Upper lobe of left lung (tissue), 6 donors: ENCODE measurements around the gene DENND5B. TPM values are rescaled to one million over a fixed set of nuclear protein-coding genes. Genes with fewer than 3 reads are reported as not detected.

Experiments
- ATAC-seq, 2 donors: fragments of 200-7000 bp; cut with Tn5 transposase; one replicate each; pipeline ENCODE4 v1.9.1; 2022; ENCODE audit warnings: mild to moderate bottlenecking in 2 of 2, moderate library complexity in 2 of 2; ENCODE audit not compliant: low FRiP score in 2 of 2
- DNase-seq, 2 donors: peaks; one replicate each; pipeline ENCODE4 v3.0.0-alpha.2; 2019 to 2020
- H3K27ac ChIP-seq, 4 donors: fragments of 200-600 bp; sonication (generic); one replicate each; pipeline ENCODE4 v1.5.1; 2016 to 2019
- H3K27me3 ChIP-seq, 4 donors: fragments of 200-600 bp; sonication (generic); one replicate each; pipeline ENCODE4 v1.5.1; 2017 to 2019
- H3K36me3 ChIP-seq, 4 donors: fragments of 200-600 bp; sonication (generic); one replicate each; pipeline ENCODE4 v1.5.1; 2016 to 2019
- H3K4me1 ChIP-seq, 4 donors: fragments of 200-600 bp; sonication (generic); one replicate each; pipeline ENCODE4 v1.5.1; 2018 to 2019
- H3K4me3 ChIP-seq, 4 donors: fragments of 200-600 bp; sonication (generic); one replicate each; pipeline ENCODE4 v1.5.1; 2017 to 2019; ENCODE audit warnings: mild to moderate bottlenecking in 2 of 4, moderate library complexity in 1 of 4
- H3K9me3 ChIP-seq, 4 donors: fragments of 200-600 bp; sonication (generic); one replicate each; pipeline ENCODE4 v1.5.1; 2018 to 2019
- EP300 ChIP-seq, 4 donors: sonication (generic); formaldehyde crosslinking; IDR thresholded peaks; one replicate each; pipeline ENCODE4 v1.5.1; 2017; ENCODE audit warnings: antibody characterized with exemption in 4 of 4, control low read depth in 2 of 4
- POLR2A ChIP-seq, 4 donors: fragments of 450-650 bp; IDR thresholded peaks; one replicate each; pipeline ENCODE4 v1.5.1; 2016 to 2017; ENCODE audit warnings: antibody characterized with exemption in 4 of 4, mild to moderate bottlenecking in 2 of 4
- POLR2AphosphoS5 ChIP-seq, 2 donors: sonication (generic); formaldehyde crosslinking; IDR thresholded peaks; one replicate each; pipeline ENCODE4 v1.5.1; 2017; ENCODE audit warnings: antibody characterized with exemption in 2 of 2
- WGBS, 2 donors: methylation state at CpG; one replicate each; pipeline ENCODE4 v1.1.5; 2017 to 2018; 5-methylcytosine and 5-hydroxymethylcytosine counted together
- total RNA-seq, 6 donors: library from RNA; depleted of rRNA in 4 of 6; stranded (reverse); fragments of >200 nt in 4 of 6; gene quantifications; one replicate each; pipeline versions ENCODE4 v1.1.0 to v1.2.1, GENCODE V29; 2016 to 2021
- TF ChIP-seq, protein P1 (sequence below), 6 experiments: fragments of 450-650 bp in 4 of 6; fragments of 200-600 bp in 2 of 6; sonication (generic) in 2 of 6; IDR thresholded peaks; one replicate each; pipeline ENCODE4 v1.5.1; 2016 to 2019; ENCODE audit warnings: antibody characterized with exemption in 6 of 6
- donor health status: DM: no; HTN: no; CAD: no; lungs with moderate emphysema.
- donor health status: DM: no; HTN: yes; CAD: no; lungs with severe emphysema.

DENND5B gene
- total RNA-seq, 6 donors from 2014 or later = 4.1 to 12.6 (median 5.8) TPM

DNA sequence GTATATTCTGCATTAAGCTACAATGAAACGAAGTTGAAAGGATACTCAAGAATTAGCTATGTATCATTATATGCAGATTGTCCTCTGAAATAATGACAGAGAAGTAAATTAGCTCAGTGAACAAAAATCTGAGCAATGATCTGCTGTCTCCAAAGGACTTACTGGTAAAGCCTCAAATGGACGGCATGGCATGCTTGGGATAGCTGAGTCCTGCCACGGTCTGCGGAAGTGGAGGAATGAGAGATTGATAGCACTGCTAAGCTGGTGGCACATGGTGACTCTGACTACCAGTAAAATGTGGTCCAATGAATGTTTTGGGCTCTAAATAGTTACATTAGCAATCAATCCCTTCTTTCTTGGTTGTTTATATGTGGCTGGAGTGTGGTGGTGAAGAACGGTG lies 3.7 kb upstream of the DENND5B start:
- H3K9me3 ChIP-seq = no peaks in the 10 kb centered on the region
- 57% methylated on average over 5 of the region's 5 CpGs for WGBS, 2 donors
- H3K27ac ChIP-seq = no peak overlapping the region
- TF ChIP-seq POLR2A (IDR thresholded peaks at IDR 0.05) (no peak), EP300 (IDR thresholded peaks at IDR 0.05) (no peak), POLR2AphosphoS5 (IDR thresholded peaks at IDR 0.05) (no peak)
- TF ChIP-seq, protein P1, sequence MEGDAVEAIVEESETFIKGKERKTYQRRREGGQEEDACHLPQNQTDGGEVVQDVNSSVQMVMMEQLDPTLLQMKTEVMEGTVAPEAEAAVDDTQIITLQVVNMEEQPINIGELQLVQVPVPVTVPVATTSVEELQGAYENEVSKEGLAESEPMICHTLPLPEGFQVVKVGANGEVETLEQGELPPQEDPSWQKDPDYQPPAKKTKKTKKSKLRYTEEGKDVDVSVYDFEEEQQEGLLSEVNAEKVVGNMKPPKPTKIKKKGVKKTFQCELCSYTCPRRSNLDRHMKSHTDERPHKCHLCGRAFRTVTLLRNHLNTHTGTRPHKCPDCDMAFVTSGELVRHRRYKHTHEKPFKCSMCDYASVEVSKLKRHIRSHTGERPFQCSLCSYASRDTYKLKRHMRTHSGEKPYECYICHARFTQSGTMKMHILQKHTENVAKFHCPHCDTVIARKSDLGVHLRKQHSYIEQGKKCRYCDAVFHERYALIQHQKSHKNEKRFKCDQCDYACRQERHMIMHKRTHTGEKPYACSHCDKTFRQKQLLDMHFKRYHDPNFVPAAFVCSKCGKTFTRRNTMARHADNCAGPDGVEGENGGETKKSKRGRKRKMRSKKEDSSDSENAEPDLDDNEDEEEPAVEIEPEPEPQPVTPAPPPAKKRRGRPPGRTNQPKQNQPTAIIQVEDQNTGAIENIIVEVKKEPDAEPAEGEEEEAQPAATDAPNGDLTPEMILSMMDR (IDR thresholded peaks at IDR 0.05) = no peak
- H3K4me1 ChIP-seq = peaks cover 6 to 10% (median 8%) of the 10 kb centered on the region in 4 donors
- no peak overlapping the region for H3K4me3 ChIP-seq
- H3K36me3 ChIP-seq = no peaks in the 10 kb centered on the region
- DNase-seq = no peak
- no peak for ATAC-seq
- H3K27me3 ChIP-seq = peaks cover 0 to 7% (median 0%) of the 10 kb centered on the region in 4 donors

DNA sequence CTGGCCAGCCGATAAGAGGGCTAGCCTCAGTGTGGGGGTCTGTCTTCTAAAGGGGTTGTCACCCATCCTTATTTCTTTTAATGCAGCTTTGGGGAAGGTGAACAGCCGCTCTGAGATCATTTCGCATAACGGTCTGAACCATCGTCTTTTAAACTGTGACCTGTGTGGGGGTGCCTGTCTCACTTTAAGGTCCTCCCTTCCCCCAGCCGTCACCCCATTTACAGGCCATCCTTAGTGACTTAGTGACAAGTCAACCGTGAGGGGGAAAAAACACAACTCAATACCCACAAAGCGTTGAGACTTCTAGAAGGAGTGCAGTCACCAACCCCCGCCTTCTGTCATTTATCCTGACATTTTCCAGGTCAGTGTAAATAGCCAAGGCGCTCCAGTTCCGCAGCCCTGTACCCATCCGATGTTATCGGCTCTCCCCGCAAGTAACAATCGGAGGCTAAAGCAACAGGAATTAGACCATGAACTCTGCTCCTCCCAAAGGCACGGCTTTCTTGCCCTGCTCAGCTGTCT lies 505 bp upstream of the DENND5B start:
- Histone ChIP-seq H3K27me3 (peaks cover 0 to 7% (median 0%) of the 10 kb centered on the region in 4 donors), H3K4me1 (peaks cover 6 to 19% (median 8%) of the 10 kb centered on the region in 4 donors), H3K36me3 (no peaks in the 10 kb centered on the region), H3K9me3 (no peaks in the 10 kb centered on the region), H3K4me3 (peak overlapping the region; percentile 36 to 99 (median 88)), H3K27ac (peak overlapping the region; percentile 36 to 93 (median 88))
- WGBS, 2 donors = 6 to 9% methylated on average over 12 to 16 of the region's 16 CpGs
- ATAC-seq (no peak), DNase-seq (no peak)
- no peak for TF ChIP-seq POLR2A (IDR thresholded peaks at IDR 0.05)

DNA sequence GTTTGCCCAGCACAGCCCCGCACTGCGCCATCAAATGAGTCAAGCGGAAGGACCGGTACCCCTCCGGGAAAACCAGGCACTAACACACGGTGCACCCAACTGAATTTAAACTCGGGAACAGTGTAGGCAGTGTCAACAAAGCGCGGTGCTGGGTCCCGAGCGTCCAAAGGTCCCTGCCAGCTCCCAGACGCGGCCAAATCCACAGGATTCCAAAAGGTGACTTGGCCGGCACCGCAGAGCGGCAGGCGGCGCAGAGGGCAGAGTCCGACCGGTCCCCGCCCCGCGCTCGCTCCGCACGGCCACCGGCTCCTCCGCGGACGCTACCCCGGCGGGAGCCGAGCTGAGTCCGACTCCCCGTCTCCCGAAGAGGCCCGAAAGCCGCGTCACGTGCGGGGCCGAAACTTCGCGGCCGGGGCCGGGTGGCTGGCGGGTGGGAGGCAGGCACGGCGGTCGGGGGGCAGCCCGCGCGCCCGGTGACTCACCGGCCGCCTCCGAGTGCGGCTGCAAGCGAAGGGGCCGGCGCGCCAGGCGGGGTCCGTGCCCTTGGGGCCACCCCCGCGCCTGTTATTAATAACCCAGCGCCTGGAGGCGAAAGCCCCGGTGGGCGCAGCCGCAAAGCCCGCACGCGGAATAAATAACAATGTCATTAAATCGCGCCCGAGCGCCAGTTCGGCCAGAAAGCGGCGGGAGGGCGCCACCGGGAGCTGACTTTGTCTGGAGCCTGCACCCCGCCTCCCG lies 863 bp downstream of the DENND5B start:
- 0 to 1% methylated on average over 23 to 24 of the region's 85 CpGs for WGBS, 2 donors

DNA sequence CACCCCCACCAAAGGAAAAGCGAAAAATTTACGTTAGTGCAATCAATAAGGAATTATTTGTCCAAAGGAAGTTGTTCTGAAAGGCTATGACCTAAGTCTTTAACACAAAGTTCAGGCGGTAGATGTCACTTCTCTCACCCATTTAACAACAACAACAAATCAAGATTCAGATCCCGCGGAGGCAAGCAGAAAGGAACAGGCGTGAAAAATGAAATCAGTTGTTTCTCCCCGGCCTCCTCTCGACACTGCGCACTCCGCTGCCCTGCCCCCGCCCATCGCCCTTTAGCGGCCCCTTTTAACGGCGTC lies 1.4 kb downstream of the DENND5B start:
- peak overlapping the region; percentile 86 to 93 (median 90) for H3K27ac ChIP-seq
- peaks cover 6 to 19% (median 8%) of the 10 kb centered on the region in 4 donors for H3K4me1 ChIP-seq
- ATAC-seq (no peak), DNase-seq (peak in 1 of 2 donors; percentile 89)
- H3K27me3 ChIP-seq = peaks cover 0 to 7% (median 0%) of the 10 kb centered on the region in 4 donors
- TF ChIP-seq POLR2AphosphoS5 (IDR thresholded peaks at IDR 0.05) (no peak), POLR2A (IDR thresholded peaks at IDR 0.05) (no peak), EP300 (IDR thresholded peaks at IDR 0.05) (no peak)
- TF ChIP-seq, protein P1 (IDR thresholded peaks at IDR 0.05) = no peak
- WGBS, 2 donors = 3 to 4% methylated on average over 6 to 15 of the region's 15 CpGs
- no peaks in the 10 kb centered on the region for H3K9me3 ChIP-seq
- H3K4me3 ChIP-seq = peak overlapping the region; percentile 59 to 99 (median 88)
- no peaks in the 10 kb centered on the region for H3K36me3 ChIP-seq

More for the DNA sequence above, 863 bp downstream of the DENND5B start:
- Histone ChIP-seq H3K27ac (peak overlapping the region; percentile 86 to 93 (median 90)), H3K36me3 (no peaks in the 10 kb centered on the region), H3K4me3 (peak overlapping the region; percentile 59 to 99 (median 88)), H3K27me3 (peaks cover 0 to 7% (median 0%) of the 10 kb centered on the region in 4 donors), H3K4me1 (peaks cover 6 to 19% (median 8%) of the 10 kb centered on the region in 4 donors), H3K9me3 (no peaks in the 10 kb centered on the region)
- ATAC-seq (peak; percentile 73 to 91), DNase-seq (peak; percentile 43 to 92)
- TF ChIP-seq POLR2AphosphoS5 (IDR thresholded peaks at IDR 0.05) = peak in 1 of 2 donors; percentile 62
- TF ChIP-seq, protein P1 (IDR thresholded peaks at IDR 0.05) = no peak

DNA sequence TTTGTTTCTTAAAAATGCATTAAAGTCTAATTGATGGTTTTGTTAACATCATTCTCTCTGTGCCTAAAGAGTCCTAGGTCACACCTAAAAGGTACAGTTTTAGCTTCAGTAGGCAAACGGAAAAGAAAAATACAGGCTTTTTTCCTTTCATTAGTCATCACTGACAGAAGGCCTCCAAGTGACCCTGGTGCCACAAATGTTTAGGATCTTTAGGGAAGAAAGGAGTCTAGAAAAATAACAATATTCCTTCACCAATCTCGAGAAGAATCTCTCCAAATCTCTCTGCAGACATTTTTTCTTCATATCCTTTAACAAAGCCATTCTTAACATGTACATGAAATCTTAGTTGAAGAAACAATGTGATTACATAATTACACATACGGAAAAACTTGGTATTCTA lies 2.0 kb downstream of the DENND5B start:
- DNase-seq = no peak
- no peak for ATAC-seq
- 46 to 50% methylated on average over 3 of the region's 3 CpGs for WGBS, 2 donors
- TF ChIP-seq POLR2A (IDR thresholded peaks at IDR 0.05) (no peak), EP300 (IDR thresholded peaks at IDR 0.05) (no peak), POLR2AphosphoS5 (IDR thresholded peaks at IDR 0.05) (no peak)
- TF ChIP-seq, protein P1 (IDR thresholded peaks at IDR 0.05) = no peak
- Histone ChIP-seq H3K9me3 (no peaks in the 10 kb centered on the region), H3K27me3 (peaks cover 0 to 7% (median 0%) of the 10 kb centered on the region in 4 donors), H3K4me3 (peak overlapping the region in 2 of 4 donors; percentile 92 to 99), H3K4me1 (peaks cover 6 to 19% (median 8%) of the 10 kb centered on the region in 4 donors), H3K36me3 (no peaks in the 10 kb centered on the region), H3K27ac (peak overlapping the region in 2 of 4 donors; percentile 91 to 93)
